HG03342 (cell line): ENCODE data around the gene ANHX.

Experiments
- ATAC-seq: cut with Tn5 transposase; IDR thresholded peaks from one replicate; pipeline ENCODE4 v1.9.1; 2021; ENCODE audit warnings: mild to moderate bottlenecking, moderate library complexity; ENCODE audit not compliant: unreplicated experiment

ANHX gene

DNA sequence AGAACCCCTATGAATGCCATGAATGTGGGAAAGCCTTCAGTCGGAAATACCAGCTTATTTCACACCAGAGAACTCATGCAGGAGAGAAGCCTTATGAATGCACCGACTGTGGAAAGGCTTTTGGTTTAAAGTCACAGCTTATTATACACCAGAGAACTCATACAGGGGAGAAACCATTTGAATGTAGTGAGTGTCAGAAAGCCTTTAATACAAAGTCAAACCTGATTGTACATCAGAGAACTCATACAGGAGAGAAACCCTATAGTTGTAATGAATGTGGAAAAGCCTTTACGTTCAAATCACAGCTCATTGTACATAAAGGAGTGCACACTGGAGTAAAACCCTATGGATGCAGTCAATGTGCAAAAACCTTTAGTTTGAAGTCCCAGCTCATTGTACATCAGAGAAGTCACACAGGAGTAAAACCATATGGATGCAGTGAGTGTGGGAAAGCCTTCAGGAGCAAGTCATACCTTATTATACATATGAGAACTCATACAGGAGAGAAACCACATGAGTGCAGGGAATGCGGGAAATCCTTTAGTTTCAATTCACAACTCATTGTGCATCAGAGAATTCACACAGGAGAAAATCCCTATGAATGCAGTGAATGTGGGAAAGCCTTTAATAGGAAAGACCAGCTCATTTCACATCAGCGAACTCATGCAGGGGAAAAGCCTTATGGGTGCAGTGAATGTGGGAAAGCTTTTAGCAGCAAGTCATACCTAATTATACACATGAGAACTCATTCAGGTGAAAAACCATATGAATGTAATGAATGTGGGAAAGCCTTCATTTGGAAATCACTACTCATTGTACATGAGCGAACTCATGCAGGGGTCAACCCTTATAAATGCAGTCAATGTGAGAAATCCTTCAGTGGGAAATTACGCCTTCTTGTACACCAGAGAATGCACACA is 32.1 kb downstream of the ANHX start:
- ATAC-seq, result no peak

DNA sequence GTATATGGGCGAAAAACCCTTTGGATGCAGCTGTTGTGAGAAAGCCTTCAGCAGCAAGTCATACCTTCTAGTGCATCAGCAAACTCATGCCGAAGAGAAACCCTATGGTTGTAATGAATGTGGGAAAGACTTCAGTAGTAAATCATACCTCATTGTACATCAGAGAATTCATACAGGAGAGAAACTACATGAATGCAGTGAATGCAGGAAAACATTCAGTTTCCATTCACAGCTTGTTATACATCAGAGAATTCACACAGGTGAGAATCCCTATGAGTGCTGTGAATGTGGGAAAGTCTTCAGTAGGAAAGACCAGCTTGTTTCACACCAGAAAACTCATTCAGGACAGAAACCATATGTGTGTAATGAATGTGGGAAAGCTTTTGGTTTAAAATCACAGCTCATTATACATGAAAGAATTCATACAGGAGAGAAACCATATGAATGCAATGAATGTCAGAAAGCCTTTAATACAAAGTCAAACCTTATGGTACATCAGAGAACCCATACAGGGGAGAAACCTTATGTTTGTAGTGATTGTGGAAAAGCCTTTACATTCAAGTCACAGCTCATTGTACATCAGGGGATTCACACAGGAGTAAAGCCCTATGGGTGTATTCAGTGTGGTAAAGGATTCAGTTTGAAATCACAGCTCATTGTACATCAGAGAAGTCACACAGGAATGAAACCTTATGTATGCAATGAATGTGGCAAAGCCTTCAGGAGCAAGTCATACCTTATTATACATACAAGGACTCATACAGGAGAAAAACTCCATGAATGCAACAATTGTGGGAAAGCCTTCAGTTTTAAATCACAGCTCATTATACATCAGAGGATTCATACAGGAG is 33.0 kb downstream of the ANHX start:
- ATAC-seq, result no peak

DNA sequence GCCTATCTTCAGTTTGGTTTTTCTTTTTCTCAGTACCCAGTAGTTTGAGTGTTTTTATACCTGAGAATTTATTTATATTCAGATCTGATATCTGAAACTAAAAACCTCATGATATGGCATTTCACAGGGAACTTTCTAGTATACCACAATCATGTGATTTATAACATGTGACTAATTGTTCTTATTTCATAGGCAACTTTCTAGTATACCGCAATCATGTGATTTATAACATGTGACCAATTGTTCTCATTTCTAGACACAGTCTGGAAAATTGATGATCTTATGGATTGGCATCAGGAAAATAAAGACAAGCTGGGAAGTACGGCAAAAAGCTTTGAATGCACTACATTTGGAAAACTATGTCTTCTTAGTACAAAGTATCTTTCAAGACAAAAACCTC is 33.8 kb downstream of the ANHX start:
- ATAC-seq, result no peak

DNA sequence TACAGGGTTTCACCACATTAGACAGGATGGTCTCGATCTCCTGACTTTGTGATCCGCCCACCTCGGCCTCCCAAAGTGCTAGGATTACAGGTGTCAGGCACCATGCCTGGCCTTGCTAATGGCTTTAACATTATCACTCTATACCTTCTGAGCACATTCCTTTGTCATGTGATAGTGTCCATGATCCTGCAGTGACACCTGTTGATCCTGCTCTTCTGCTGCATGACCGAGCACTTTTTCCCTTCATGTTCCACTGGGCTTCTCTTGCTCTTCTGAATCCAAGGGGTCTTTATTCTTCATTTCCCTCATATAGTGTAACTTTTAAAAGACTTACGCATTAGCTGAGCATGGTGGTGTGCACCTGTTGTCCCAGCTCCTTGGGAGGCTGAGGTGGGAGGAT is 42.8 kb downstream of the ANHX start:
- ATAC-seq, result no peak

DNA sequence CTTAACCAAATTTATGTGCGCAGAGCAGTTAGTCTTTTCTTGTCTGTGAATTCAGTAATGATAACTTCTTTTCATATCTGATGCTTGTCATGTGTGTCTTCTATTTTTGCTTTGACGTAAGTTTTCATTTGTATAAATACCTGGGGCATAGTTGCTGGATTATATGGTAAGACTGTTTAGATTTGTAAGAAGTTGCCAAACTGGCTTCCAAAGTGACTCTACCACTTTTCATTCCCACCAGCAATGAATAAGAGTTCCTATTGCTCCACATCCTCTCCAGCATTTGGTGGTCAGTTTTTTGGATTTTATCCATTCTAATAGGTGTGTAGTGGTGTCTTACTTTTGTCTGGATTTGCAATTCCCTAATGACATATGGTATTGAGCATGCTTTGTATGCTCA is 45.5 kb downstream of the ANHX start:
- ATAC-seq, result no peak

DNA sequence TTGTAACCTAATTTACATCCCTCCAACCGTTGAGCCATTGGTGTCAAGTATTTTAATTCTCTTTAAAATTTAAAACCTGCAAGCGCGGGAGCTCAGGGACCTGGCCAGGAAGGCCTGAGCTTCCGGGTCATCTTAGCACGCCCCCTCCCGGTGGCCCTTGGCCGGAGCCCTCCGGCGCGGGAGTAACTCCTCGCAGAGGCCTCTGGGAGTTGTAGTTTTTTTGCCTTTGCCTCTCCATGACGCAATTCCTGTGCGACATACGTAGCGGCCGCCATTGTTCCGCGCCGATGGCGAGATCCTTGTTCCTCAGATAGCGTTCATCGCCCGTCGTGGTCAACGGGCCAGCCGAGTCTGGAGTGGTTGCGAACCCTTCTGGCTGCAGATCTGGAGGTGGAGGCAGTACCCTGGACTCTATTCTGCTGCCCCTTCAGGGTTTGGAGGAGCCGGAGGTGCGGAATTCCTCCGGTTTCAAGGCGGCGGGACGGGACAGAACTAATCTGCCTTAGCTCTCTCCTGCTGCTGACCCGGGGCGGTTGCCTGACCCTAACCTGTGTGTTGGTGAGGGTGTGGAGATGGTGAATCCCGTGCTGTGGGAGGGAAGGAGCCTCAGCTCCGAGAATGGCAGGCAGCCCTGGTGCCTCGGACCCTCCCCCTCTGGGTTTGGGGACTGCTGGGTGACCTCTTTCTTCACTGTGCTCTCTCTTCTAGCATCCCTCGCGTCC is 54.3 kb downstream of the ANHX start, which contains the start of gene ZNF268:
ZNF268 (plus strand) TSS at position 258 of the 722 bp plus-strand sequence. CDS start 503 bp downstream, outside the sequence.
- ATAC-seq, result peak; percentile 99

DNA sequence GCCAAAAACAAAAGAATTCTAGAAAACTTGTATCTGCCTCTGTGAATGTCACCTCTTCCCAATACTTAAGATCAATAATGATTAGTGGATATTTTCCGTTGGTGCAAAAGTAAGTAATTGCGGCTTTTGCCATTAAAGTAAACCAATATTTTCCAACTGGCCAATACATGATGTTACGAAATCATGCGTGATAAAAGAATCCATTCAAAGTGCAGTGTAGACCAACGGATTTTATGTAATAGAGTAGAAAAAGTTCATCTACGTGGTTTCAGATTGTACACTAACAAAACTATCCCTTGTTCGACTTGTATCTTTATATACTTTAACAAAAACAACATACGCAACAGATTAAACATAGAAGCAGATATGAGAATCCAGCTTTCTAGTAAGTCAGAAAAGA is 55.0 kb downstream of the ANHX start:
- ATAC-seq, result no peak

DNA sequence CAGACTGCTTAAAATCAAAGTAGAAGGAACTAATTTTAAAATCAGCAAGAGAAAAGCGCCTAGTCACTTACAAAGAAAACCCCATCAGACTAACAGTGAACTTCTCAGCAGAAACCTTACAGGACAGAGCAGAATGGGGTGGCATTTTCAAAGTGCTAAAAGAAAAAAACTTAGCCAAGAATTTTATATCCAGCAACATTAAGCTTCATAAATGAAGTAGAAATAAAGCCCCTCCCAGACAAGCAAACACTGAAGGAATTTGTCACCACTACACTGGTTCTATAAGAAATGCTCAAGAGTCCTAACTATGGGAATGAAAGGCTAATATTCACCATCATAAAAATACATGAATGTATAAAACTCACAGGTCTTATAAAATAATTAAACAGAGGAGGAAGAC is 60.8 kb downstream of the ANHX start:
- ATAC-seq, result no peak

DNA sequence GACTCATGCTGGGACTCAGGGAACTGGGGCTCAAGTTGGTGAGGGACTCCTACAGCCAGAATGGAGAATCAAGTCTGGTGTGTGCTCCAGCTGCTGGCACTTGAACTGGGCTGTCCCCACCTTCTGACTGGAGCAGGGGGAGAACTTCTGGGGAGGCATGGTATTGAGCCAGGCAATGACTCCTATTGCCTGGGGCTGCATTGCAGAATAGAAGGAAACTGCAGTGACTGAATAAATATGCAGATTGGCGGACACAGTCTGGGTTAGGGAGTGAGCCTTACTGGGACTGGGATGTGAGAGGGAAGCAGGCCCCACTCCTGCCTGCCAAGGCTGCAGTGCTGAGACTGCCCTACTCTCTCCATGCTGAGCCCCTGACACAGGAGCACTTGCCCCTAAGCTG is 63.2 kb downstream of the ANHX start:
- no peak for ATAC-seq
